K562 (cell line): ENCODE data around the gene PA2G4. TPM values are rescaled to one million over a fixed set of nuclear protein-coding genes. Genes with fewer than 3 reads are reported as not detected.

Source experiments
- HNRNPLL ChIP-seq: fragments of 200-400 bp; formaldehyde crosslinking; IDR thresholded peaks from 2 replicates; pipeline ENCODE4 v1.6.1; 2017; ENCODE audit warnings: low read length, low read depth, mild to moderate bottlenecking; ENCODE audit not compliant: poor library complexity, severe bottlenecking
- polyA plus RNA-seq, 8 experiments: library from polyadenylated mRNA; depleted of rRNA in 4 of 8; stranded (reverse) in 5 of 8; unstranded in 3 of 8; fragments of >200 nt; fragmentation: Nextera tagmentation in 2 of 8; fragmentation: Illumina TruSeq in 1 of 8; extraction: Ambion mirVana in 2 of 8; extraction: Trizol in 1 of 8; gene quantifications; 2 replicates each; pipeline versions ENCODE4 v1.2.1 to v1.2.3, GENCODE V29; 2011 to 2014; ENCODE audit warnings: inconsistent platforms in 1 of 8, missing spikeins in 1 of 8
- total RNA-seq, 7 experiments: library from RNA; depleted of rRNA in 6 of 7; stranded (reverse); fragments of >200 nt in 6 of 7; fragmentation: Illumina TruSeq in 2 of 7; extraction: Trizol in 2 of 7; gene quantifications; 2 replicates each; pipeline versions ENCODE4 v1.2.1 to v1.2.3, GENCODE V29; 2011 to 2021; ENCODE audit warnings: low replicate concordance in 1 of 7
- TF ChIP-seq, protein P1 (sequence below): fragments of 250-450 bp; sonication (Bioruptor Pico); IDR thresholded peaks from 2 replicates; pipeline ENCODE4 v1.4.0; 2020; ENCODE audit warnings: mild to moderate bottlenecking, moderate library complexity, borderline replicate concordance
- TF ChIP-seq, protein P2 (sequence below), 2 experiments: IDR thresholded peaks; 2 replicates each; pipeline ENCODE4 v1.6.1; 2011; ENCODE audit warnings: borderline replicate concordance in 1 of 2, control low read depth in 1 of 2, low read depth in 1 of 2, low read length in 1 of 2, mild to moderate bottlenecking in 1 of 2, mixed read lengths in 1 of 2, moderate library complexity in 1 of 2; ENCODE audit not compliant: insufficient read depth in 1 of 2, insufficient read length in 1 of 2, poor library complexity in 1 of 2, severe bottlenecking in 1 of 2; ENCODE audit errors: extremely low read depth in 1 of 2
- TF ChIP-seq, protein P3 (sequence below): fragments of 250-450 bp; sonication (Bioruptor Pico); IDR thresholded peaks from 2 replicates; pipeline ENCODE4 v1.8.0; 2021; ENCODE audit warnings: moderate library complexity, mild to moderate bottlenecking, inconsistent platforms

PA2G4 gene
- total and polyA plus RNA-seq, 9 of the 15 experiments (the other 6 are each of a cell fraction or from before 2014, with no cell fraction given): 230 to 925 (median 638) TPM

DNA sequence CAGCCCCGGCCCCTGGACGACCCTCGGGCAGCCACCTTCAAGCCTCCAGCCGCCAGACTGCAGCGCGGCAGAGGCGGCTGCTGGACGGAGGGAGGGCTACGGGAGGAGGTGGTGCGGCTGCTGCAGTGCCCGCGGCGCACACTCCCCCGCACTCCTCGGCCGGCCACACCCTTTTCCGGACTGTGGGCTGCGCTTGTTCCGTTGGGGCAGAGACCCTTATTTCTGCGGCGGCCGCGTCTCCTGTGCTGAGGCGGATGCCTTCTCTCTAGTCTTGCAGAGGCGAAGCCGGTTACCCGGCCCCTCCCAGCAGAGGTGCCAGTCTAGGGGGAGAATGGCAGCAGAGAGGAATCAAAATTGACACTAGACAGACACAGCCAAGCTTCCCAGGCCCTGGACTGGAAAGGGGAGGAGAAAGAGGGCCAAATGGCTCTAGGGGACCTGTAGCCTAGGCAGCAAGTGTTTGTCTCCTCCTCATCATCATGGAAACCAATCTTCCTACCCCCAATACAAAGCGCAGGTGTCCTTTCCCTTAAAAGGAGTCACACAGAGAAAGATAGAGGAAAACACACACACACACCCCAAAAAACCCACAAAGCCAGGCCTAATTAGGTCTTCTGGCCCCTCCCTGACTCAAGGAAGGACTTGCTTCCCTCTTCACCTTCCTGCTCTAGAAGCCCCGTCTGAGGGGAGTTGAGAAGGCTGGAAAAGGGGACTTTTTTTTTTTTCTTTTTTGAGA lies 25.0 kb downstream of the PA2G4 start (continued):
- TF ChIP-seq, protein P1, sequence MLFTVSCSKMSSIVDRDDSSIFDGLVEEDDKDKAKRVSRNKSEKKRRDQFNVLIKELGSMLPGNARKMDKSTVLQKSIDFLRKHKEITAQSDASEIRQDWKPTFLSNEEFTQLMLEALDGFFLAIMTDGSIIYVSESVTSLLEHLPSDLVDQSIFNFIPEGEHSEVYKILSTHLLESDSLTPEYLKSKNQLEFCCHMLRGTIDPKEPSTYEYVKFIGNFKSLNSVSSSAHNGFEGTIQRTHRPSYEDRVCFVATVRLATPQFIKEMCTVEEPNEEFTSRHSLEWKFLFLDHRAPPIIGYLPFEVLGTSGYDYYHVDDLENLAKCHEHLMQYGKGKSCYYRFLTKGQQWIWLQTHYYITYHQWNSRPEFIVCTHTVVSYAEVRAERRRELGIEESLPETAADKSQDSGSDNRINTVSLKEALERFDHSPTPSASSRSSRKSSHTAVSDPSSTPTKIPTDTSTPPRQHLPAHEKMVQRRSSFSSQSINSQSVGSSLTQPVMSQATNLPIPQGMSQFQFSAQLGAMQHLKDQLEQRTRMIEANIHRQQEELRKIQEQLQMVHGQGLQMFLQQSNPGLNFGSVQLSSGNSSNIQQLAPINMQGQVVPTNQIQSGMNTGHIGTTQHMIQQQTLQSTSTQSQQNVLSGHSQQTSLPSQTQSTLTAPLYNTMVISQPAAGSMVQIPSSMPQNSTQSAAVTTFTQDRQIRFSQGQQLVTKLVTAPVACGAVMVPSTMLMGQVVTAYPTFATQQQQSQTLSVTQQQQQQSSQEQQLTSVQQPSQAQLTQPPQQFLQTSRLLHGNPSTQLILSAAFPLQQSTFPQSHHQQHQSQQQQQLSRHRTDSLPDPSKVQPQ (CRISPR knock-in tag): no peak
- TF ChIP-seq, protein P2, sequence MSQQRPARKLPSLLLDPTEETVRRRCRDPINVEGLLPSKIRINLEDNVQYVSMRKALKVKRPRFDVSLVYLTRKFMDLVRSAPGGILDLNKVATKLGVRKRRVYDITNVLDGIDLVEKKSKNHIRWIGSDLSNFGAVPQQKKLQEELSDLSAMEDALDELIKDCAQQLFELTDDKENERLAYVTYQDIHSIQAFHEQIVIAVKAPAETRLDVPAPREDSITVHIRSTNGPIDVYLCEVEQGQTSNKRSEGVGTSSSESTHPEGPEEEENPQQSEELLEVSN (IDR thresholded peaks at IDR 0.05; ENCODE audit: borderline replicate concordance in 1 of 2, extremely low read depth in 1 of 2, insufficient read depth in 1 of 2, insufficient read length in 1 of 2, low read depth in 1 of 2, low read length in 1 of 2, poor library complexity in 1 of 2, severe bottlenecking in 1 of 2): peak in 1 of 2 experiments; percentile 30
- TF ChIP-seq HNRNPLL: peak; percentile 94
- TF ChIP-seq, protein P3, sequence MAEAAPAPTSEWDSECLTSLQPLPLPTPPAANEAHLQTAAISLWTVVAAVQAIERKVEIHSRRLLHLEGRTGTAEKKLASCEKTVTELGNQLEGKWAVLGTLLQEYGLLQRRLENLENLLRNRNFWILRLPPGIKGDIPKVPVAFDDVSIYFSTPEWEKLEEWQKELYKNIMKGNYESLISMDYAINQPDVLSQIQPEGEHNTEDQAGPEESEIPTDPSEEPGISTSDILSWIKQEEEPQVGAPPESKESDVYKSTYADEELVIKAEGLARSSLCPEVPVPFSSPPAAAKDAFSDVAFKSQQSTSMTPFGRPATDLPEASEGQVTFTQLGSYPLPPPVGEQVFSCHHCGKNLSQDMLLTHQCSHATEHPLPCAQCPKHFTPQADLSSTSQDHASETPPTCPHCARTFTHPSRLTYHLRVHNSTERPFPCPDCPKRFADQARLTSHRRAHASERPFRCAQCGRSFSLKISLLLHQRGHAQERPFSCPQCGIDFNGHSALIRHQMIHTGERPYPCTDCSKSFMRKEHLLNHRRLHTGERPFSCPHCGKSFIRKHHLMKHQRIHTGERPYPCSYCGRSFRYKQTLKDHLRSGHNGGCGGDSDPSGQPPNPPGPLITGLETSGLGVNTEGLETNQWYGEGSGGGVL (CRISPR knock-in tag): no peak
